NK-92 treated with Interleukin-12 subunit alpha and Interleukin-12 subunit beta, amount 100 ng/mL, for 24 hours (cell line): ENCODE measurements around the gene CCDC196.

Experiments
- DNase-seq: peaks from one replicate; lab custom pipeline; 2025; lab: John Stamatoyannopoulos, UW

Gene CCDC196

GRCh38 chr14:66485910-66486421 lies at the start of gene CCDC196:
TSS of gene CCDC196 (plus strand) at chr14:66486371. CDS start at chr14:66486503, 132 bp downstream.
- no peak for DNase-seq

DNA sequence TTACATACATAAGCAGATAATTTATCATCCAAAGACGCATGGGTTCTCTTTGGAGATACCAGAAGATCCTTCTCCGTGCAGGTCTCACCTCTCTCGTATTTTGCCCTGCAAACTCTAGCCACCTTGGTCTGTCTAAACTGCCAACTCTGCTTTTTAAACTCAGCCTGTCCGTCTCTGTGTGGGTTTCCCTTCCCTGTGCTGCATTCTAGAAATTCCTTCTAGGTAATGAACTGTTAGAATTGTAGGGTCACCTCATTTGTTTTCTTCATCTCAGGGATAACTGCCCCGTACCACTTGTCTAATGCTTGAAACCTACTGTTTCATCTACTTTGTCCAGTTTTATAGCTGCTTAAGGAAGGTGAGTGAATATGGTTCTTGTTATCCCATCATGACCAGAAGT lies 45.4 kb upstream of the CCDC196 start:
- DNase-seq, result no peak

DNA sequence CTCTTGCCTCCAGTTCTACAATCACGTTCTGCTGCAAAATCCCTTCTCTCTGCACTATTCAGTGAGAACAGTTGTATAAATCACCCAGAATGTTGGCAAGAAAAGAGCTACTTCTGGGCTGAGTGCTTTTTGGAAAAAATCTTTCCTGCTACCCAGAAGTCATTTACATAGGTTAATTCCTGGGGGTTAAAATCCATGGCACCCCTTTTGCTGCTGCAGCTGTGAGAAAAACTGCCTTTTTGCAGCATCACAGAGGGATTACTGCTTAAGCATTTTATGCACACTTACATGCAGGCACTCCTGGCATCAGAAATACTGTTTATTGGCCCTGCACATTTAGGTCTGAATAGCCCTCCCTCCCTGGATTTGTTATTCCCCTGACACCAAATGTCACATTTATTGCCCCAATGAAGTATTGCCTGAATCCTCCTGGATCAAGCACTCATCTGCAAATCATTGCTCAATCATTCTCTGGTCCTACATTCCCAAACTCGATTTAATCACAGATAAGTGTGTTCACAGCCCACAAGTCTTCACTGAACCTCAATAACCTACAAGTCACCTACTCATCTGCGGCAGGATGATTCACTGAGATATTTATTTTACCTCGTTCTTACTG lies 43.1 kb upstream of the CCDC196 start:
- DNase-seq, result no peak

DNA sequence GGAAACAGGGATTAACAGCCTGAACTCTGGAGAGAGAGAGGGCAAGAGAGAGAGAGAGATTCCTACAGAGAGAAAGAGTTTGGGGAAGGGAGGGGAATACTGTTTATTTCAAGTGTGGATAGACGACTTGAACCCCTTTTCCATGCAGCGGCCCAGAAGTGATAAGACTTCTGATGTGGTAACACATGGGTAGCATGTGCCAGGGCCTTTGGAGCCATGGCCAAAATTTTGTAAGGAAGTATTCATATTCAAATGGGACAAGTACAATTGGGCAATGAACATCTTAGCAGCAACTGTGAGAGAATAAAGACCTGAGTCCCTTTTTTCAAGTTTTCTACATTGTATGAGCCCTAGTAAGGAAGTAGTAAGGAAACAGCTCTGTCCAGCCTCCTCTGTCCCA lies 42.4 kb upstream of the CCDC196 start:
- DNase-seq, result no peak

DNA sequence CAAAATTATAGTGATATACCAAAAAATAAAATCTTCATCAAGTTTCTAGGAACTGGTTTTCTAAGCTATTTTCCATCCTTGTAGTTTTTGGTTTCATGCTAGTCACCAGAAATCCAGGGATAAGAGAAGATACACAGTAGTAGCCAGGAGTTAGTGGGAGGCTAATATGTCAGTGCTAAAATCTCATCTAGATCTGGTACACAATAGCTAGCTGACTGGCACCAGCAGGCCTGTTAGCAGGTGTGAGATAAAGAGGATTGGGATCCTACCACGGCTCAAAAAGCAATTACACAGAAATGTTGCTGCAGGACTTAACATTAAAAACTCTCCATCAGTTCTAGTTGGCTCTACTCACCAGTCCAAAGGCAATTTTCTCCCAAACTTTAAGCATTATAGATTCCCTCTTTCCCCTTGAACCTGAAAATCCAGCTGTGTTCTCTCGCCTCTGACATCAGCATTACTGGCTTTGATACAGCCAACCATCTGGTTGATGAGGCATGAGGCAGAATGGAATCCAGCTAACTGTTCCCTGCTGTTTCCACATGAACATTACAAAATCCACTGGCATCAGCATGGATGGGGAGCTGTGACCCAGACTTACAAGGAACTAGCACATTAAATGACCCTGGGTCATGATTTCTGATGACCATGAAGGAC lies 41.8 kb upstream of the CCDC196 start:
- DNase-seq, result no peak

DNA sequence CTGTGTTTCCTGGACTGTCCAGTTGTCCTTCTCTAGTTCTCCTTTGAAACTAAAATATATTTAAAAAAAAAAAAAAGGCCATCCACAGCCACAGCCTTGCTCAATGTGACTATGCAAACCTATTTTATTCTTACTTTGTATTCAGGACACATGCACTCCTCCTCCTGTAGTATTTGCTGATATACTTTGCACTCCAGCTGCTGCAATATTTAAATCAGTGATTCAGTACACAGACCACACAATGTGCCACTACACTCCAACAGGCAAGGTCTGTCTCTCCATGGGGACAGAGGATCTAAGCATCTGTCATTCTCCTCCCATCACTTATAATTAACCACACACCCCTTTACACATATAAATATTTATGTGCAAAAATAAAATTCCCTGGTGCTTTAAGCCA lies 40.2 kb upstream of the CCDC196 start:
- no peak for DNase-seq

GRCh38 chr14:66453469-66453868 lies 32.7 kb upstream of the CCDC196 start:
- DNase-seq, result no peak

DNA sequence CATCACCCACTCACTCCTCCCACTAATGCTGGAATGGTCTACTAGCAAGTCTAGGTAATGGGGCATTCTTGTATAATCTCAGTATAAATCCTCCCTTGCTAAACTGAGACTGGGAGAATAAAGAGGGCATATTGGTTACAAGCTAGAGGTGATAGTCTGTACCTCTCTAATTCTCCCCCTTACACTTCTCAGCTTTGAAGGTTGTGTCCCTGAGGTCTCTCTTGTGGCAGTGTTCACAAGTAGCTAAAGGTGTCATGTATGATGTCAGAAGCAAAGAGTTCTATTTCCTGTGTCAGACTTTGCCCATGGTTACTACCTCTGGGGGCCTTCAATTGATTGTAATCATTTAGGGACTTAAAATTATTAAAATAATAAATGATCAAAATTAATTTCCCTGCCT lies 26.6 kb upstream of the CCDC196 start:
- DNase-seq, result no peak

DNA sequence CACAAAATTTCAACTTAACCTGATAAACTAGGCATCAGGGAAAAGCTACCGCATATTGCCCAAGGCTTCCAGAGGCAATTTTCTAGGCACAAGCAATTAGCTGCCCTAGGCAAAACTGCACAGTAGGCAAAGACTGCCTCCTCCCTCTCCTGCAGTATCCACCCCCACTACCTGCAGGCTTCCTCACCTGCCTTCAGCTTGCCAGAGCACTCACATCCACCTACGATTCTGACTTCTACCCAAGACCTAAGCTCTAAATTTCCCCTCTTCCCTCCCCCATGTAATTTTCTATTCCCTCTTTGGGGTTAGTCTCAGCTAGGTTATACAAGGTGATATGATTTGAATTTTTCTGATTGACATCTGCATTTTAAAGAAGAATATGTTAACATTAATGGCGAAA lies 21.9 kb upstream of the CCDC196 start:
- DNase-seq, result no peak

DNA sequence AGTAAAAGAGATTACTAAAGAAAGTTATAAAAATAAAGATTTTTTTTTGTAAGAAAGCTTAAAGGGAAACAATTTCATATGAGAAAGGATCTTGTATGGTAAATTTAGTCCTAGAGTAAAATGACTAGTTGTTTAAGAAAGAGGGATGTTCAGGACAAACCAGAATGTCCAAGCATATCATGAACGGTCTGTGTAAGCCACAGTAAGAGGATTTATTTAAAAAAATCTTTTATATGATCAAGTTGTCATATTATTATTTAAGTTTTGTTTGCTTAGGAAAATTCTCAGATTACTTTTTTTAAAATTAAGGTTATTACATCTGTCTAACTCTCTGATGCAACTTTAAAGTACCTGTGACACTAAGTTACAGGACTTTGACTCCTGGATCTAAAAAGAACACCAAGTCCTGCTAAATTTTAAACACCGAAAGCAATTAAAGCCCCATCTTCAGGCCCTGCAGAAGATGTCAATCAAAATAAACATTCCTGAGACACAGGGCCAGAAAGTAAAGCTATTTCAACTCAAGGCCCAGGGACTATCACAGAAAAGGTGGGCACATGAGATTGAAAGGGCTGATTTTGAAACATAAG lies 17.3 kb upstream of the CCDC196 start:
- DNase-seq, result no peak

DNA sequence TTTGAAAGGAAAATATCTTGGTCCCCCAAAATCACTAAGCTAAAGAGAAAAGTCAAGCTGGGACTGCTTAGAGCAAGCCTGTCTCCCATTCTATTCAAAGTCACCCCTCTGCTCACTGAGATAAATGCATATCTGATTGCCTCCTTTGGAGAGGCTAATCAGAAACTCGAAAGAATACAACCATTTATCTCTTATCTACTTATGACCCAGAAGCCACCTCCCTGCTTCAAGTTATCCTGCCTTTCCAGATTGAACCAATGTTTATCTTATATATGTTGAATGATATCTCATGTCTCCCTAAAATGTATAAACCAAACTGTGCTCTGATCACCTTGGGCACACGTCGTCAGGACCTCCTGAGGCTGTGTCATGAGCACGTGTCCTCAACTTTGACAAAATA lies 14.6 kb upstream of the CCDC196 start:
- no peak for DNase-seq

DNA sequence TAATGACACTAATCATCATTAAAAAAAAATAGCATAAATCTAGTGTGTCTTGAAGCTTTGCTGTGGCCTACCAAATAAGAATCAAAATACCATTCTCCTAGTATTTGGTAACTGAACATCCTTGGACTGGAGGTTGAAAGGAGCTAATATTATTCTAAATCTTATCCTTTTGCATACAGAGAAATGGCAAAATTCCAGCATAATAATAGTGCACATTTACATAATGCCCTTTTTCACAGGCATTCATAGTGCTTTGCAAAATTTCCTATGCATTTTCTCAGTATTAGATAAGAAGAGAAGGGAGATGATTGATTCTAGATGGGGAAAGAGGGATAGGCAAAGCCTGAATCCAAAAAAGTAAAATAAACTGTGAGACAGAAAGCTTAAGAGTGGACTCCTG lies 13.9 kb upstream of the CCDC196 start:
- DNase-seq, result no peak

- DNase-seq, result no peak
Measured at GRCh38 chr14:66473223-66473622, 12.9 kb upstream of the CCDC196 start.

DNA sequence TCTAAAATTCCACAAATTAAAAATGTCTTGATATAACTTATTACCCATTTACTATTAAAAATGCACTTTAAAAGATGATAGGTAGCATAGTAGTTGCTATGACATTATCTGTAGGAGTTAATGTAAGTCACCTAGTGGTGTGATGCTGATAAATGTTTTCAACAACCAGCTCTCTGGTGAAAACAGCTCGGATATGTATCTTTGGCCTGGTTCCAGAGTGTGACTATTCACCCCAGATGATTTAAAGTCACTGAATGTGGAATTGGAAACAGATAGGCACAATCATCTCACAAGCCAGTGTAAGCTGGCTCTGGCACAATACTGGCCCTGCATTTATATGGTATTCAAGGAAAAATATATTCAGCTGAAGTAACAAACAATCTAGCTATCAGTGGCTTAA lies 9.2 kb upstream of the CCDC196 start:
- DNase-seq, result no peak

- DNase-seq, result no peak
Measured at GRCh38 chr14:66477567-66477966, 8.6 kb upstream of the CCDC196 start.

- DNase-seq, result no peak
Measured at GRCh38 chr14:66482873-66483272, 3.3 kb upstream of the CCDC196 start.

- DNase-seq, result no peak
Measured at GRCh38 chr14:66483322-66483721, 2.8 kb upstream of the CCDC196 start.

- no peak for DNase-seq
Measured at GRCh38 chr14:66485029-66485428, 1.1 kb upstream of the CCDC196 start.

- DNase-seq, result no peak
Measured at GRCh38 chr14:66487164-66487563, 993 bp downstream of the CCDC196 start.

GRCh38 chr14:66490143-66491111 lies 4.3 kb downstream of the CCDC196 start:
- DNase-seq, result no peak

DNA sequence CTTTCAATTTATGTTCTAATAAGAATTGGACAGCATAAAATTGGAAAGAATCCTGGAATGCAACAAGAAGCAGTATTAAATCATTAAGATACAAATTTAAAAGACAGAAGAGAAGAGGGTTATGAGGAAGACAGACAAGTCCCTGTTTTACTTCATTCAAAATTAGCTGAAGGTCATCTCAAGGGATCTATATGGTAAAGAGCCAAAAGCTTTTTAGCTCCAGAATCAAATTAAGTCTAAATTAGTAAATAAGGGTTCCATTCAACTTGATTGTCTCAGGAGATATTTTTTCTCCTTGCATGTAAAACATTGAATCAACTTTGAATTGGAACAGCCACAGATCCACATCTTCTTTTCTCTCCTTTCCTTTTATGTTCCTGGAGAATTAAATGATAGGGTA lies 7.6 kb downstream of the CCDC196 start:
- no peak for DNase-seq
